Right kidney (tissue), 1 donor: ENCODE data around the gene SMIM45.
A peak's percentile ranks its signal among the peaks of the same experiment; 100 is the strongest.

Source experiments
- DNase-seq: peaks from one replicate; pipeline ENCODE4 v3.0.0-alpha.2; 2016

SMIM45 gene

DNA sequence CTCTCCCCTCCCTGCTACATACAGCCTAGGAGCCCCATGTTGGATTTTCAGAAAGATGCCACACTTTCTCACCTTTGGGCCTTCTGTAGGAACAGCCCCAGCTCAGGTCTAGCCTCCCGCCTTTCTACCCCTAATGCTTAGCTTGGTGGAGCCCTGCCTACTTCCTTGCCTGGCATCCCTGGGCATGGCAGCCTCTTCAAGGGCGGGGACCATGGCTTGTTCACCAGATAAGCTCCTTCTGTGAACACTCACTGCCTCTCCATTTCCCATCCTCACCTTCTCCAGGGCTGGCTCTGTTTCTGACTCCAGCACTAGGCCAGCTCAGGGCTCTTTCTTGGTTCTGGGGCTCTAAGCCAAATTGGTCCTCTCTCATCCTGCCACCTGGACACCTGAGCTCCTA is 18.7 kb downstream of the SMIM45 start:
- no peak for DNase-seq

DNA sequence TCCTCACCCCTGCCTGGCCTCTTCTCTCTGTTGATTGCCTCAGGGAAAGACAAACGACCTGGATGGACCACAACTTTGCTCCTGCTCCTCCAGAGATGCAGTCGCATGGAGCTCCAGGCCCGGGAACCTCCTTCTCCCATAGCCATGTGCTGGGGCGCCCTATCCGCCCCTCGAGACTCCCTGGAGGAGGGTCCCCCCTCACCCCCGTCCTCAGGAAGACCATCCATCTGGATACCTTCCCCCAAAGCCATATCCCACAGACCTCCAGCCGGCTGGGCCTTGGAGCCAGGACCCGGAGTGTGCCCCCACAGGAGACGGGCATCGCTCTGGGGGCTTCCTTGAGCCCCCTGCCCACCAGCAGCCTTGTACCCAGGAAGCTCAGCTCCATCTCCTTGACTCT is 19.5 kb downstream of the SMIM45 start:
- DNase-seq, result no peak

DNA sequence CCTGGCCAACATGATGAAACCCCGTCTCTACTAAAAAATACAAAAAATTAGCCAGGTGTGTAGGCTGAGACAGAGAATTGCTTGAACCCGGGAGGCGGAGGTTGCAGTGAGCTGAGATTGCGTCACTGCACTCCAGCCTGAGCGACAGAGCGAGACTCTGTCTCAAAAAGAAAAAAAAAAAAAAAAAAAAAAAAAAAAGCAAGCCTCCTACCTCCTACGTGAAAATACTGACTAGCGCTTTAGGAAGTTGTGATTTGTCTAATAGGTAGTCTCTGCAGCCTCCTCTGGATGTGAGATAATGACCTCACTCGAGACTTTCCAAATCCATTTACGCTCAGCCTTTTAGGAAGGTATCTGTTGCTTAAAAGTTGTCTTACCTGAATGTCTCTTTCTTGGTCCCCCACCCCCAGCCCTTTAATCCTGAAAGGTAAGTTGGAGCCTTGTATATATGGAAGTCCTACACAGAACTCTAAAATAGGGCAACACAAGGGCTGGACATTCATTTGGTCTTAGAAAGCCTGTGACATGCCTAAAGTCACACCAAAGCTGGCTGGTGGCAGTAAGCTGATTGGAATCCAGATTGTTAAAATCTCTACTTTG is 22.8 kb downstream of the SMIM45 start:
- DNase-seq, result no peak

DNA sequence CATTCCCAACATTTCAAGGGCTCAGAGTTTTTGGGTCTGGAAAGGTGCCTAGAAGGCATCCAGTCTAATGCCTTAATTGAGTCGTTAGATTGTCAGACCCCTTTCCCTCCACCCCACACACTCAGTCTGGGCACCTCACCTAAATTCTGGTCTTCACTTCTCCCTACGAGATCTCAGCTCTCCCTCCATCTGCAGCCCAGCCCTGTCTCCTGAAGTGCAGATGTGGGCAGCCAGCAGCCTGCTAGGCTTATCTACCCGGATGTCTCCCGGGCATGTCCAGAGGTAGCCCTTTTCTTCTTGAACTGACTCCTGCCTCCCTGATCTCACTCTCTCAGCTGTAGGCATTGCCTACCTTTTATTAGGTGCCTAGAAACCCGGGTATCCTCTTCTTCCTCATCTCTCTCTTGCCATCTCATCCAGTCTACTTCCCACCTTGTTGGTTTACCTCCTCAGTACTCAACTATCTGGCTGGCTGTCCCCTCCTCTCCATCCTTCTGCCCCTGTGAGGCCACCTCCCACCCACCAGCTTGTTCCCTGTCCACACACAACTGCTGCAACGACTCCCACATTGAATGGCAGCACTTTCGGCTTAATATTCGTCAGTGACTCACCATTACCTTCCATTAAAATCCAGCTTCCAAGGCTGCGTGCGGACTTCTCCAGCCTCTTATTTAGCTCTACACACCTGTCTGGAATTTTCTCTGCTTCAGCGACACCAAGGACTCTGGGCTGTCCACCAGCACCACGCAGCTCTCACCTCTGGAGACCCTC is 23.5 kb downstream of the SMIM45 start:
- no peak for DNase-seq

DNA sequence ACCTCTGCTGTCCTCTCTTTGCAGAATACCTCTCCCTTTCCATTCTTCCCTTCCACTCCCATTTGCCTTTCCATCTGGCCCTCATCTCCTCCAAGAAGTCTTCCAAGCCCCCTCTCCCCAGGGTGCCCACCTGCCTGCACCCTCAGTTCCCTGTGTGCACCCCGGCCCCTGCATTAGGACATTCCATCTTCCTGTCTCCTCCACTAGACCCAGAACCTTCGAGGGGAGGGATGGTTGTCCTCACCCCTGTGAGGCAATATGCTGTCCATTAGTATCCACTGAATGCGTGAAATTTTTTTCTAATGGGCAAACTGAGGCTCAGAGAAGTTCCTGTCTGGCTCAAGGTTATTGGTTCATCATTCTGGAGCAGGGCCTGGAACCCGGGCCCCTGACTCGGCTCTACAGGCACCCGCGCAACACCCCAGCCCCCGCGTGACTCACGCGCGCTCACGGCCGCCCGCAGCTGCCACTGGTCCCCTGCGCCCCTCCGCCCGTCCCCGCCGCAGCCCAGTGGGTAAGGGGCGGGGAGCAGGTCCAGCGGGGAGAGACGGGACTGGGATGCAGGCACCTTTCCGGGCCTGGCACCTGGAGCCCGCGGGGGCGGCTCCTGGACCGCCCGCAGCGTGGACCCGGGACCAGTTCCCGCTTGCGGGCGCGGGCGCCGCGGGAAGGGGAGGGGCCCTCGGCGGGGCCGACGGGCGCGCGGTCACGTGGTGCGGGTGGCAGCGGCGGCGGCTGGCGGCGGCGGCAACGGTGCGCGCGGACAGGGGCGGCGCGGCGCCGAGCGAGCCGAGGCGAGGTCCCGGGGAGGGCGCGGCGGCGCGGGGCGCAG is 24.3 kb downstream of the SMIM45 start:
- DNase-seq, result peak; percentile 68

DNA sequence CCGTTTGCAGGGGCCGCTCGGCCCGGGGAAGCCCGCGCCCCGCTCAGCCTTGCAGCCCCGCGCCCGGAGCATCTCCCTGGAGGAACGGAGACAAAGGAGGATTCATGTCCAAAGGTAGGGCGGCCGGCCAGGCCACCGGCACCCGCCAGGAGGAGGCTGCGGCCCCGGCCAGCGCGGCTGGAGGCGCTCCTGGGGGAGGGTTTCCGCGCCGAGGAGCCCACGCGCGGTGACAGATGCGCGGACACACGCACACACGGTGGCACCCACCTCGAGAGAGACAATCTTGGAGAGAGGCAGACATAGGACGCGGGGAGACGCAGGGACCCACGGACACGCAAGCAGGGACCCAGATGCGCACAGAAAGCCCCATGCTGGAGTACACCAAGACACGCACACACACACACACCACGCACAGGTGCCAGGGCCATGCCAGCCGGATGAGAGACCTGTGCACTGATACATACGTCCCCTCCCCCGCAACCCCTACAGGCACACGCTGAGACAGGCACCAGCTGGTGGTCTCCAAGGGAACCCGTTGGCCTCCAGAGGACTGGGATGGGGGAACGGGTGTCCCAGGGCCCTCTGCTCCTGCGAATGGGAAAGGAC is 25.1 kb downstream of the SMIM45 start:
- peak; percentile 64 for DNase-seq

DNA sequence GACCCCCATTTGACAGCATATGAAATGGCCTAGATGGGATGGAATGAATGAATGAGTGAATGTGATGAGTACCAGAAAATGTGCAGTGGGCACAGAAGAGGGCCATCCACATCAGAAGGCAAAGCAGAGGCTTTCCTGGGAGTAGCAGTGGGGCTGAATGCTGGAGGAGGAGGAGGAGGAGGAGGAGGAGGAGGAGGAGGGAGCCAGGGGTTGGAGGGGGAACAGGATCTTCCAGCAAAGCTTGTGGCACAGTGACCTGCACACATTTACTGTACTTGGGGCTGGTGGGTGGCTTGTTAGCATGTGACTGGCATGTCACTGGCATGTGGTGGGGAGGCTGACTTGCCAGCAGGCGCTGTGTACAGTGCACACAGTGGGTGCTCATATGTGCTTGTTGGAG is 26.8 kb downstream of the SMIM45 start:
- DNase-seq, result no peak

DNA sequence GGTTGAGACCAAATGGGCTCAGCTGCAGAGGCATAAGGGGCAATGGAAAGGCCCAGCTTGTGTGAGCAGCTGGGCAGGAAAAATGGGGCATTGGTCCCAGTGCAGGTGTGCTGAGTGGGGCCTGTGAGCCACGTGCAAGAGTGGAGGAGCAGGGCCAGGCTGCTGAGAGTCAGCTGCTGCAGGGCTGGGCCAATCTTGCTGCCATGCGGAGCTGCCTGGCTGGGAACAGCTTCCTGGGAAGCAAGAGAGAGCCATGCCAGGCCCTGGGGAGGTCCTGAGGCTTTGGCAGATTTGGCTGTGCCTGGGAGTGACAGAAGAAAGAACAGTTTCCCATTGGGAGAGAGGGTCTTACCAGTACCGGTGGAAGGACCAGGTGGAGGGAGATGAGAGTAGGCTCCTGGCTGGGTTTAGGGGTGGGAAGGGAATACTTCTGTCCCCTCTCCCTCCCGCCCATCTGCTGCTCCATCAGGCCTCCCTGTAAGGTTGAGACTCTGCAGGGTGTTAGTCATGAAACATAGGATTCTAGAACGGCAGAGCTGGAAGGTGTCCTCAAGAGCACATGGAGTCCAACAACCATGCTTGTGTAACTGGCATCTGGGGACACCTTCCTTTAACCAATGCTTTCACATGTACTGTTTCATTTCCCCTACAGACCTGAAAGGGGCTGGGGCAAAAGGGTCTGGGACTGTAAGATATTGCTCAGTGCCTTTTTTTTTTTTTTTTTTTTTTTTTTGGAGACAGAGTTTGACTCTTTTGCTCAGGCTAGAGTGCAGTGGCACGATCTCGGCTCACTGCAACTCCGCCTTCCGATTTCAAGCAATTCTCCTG is 27.7 kb downstream of the SMIM45 start:
- DNase-seq, result no peak

DNA sequence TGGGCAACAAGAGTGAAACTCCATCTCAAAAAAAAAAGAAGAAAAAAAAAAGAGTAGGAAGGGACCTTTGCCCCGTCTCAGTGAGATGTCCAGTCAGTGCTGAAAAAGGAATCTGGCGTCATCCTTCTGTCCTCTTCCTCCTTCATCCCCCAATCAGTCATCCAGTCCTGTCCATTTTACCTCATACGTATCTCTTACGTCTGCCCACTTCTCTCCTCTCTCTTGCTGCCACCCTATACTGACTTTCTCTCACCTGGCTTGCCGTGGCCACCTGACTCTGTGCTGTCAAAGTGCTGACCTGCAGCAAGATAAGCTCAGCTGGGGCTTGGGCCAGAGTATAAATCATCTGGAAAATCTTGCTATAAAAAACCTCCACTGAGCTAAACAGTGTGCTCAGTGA is 30.9 kb downstream of the SMIM45 start:
- DNase-seq, result no peak

DNA sequence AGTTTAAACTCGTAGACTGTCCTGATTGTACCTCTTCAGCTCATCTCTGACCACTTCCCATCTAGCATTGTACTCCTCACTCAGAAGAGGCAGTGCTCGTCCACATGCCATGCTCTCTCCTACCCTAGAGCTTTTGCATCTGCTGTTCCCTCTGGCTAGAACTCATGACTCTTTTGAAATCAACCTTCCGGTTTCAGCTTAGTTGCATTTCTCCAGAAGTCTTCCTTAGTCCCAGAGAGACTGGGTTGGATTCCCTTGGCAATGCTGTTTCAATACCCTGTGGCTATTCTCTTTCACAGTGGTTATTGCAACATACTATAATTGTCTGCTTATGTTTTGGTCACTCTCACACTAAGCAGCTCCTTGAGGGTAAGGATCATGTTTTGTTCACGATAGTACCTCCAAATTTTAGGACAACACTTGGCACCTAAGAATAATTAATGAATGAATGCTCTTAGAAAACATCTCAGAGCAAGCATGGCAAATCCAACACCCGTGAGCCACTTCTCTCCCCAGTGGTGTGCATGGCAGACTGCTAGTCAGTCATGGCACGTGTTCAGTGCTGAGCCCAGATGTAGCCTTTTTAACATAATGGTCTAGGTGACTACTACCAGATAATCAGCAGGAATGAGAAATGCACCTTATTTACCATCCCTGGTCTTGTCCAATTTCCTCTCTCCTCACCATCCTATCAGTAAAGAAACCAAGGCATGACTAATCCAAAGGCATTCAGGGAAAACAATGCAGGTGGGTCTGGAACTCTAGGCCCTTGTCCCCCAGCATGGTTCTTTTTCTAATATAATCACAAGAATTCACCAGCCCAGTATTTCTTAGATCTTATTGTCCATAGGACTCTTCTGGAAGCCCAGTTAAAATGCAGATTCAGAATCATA is 31.8 kb downstream of the SMIM45 start:
- DNase-seq, result no peak

DNA sequence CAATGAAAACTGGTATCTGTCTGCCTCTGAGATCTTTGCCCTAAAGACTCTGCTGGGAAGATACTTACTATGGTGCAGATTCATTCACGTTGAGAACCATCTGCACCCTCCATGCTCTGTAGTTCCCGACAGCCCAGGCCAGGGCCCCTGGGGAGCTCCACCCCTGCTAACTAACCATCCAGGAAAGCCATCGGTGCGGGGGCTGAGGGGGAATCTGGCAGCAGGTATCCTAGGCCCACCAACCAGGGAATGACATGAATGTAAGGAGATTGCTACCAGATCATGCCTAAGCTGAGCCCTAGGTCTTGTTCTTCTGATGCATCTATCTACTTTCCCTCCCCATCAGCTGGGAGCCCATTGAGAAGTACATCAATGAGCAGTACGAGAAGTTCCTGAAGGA is 35.3 kb downstream of the SMIM45 start:
- no peak for DNase-seq

DNA sequence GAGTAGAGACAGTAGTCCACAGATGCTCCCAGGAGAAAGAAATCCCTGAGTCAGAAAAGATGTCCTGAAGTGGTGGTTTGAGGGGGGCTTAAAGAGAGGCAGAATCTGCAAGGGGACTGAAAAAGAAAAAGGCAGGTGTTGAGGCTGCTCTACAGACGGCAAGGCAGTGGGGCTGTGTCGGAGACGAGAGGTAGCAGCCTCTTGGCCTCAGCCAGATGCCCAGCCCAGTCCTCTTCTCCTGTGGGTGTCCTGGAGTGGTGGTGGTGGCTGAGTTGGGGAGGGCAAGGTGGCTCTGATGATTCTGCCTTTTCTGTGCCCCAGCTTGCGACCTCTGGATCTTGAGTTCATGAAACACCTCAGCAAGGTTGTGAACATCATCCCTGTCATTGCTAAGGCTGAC is 37.3 kb downstream of the SMIM45 start:
- no peak for DNase-seq

DNA sequence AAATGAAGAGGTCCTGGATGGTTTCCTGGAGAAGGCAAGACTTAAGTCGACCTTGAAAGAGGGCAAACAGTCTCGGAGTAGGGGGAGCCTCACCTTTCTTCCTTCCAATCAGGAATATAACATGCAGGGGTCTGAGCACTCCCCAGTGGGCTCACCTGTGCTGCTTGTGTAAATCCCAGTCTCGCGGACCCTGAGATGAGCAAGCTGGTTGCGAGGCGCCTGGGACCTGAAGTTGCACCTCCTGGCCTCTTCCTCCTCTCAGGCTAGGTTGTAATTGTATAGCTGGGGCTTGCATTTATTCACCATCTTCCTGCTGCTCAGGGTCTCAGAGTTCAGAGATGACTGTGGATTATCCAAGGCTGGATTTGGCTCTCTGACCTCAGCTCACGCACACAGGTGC is 39.2 kb downstream of the SMIM45 start:
- DNase-seq, result no peak

DNA sequence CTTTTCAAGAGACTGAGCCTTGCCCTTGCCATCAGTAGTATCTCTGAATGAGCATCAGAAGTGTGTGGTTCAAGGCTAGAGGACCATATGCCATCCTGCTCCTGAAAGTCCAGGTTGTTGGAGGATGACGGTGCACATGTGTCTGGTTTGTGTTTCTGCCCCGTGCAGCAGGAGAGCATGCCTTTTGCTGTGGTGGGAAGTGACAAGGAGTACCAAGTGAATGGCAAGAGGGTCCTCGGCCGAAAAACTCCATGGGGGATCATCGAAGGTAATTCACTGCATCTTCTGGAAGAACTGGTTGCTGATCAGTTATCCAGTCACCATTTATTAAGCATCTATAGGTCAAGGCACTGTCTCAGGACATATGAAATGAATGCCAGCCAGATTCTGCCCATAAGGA is 40.5 kb downstream of the SMIM45 start:
- DNase-seq, result no peak

DNA sequence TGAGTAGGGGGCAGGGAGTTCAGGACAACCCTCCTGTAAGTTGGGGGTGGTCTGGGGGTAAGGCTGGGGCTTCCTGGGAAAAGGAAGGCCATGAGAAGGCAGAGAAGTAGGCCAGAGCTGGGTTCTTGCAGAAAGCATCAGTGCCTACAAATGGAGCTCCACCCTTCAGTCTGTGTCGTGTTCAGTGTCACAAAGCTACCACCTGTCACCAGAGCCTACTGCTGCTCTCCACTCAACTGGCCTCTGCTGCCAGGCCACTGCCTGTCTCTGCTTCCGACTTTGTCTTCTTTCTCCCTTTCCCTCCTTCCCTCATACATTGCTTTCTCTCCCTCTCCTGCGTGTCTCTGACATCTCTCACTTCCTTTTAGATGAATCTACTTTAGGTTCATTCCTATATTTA is 43.3 kb downstream of the SMIM45 start:
- no peak for DNase-seq

DNA sequence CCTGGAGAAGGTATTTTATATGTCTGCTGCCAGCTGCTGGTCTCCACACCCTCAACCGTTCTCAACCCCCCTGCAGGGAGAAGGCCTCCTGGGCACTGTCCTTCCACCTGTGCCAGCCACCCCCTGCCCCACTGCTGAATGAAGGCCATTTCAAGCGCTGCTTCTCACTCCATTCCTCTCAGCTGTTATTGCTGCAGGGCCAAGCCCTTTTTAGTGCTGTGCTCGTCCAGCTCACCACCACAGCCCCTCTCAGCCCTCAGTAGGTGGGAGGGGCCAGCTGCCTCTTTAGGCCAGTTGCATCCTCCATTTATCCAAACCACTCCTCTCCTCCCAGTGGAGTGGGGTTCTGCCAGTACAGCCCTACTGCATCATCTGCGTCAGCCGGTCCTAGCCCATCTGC is 44.9 kb downstream of the SMIM45 start:
- no peak for DNase-seq

DNA sequence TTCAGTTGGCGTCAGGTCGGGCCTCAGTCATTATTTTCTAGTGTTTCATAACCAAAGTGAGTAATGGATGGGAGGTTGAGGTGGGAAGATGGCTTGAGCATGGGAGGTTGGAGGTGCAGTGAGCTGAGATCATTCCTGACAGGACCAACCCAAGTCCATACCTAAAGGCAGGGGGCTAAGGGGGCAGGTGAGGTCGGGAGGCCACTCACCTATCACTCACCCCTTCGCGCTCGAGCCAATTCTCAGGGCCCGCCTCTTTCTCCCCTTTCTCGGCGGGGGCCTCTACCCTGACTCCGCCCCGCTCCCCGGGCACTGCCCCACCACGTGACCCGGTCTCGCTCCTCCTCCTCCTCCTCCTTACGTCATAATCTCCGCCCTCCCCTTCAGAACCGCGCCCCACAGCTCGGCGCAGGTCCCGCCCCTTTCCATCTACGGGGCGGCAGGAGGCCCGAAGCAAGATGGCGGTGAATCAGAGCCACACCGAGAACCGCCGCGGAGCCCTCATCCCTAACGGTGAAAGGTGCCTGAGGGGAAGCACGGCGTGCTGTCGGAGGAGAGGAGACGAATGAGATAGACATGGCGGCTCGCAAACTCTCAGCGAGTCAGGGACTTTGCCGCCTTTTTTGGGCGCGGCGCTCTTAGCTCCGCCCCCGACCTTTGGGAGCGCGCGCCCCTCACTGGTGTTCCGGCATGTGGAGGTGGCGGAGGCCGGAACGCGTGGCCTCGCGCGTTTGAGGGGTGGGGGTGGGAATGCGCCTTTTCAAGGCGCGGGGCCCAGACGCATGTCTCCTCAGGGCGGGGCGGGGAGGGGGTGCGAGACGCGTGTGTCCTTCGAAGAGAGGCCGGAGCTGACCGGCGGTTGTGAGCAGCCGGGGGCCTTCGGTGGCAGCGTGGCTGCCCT is 46.7 kb downstream of the SMIM45 start, which contains the start of gene WBP2NL:
Gene WBP2NL, plus strand, starts transcription at position 428 of the 901 bp plus-strand sequence. Its CDS starts 31 bp downstream, at position 459.
- DNase-seq, result peak; percentile 83

DNA sequence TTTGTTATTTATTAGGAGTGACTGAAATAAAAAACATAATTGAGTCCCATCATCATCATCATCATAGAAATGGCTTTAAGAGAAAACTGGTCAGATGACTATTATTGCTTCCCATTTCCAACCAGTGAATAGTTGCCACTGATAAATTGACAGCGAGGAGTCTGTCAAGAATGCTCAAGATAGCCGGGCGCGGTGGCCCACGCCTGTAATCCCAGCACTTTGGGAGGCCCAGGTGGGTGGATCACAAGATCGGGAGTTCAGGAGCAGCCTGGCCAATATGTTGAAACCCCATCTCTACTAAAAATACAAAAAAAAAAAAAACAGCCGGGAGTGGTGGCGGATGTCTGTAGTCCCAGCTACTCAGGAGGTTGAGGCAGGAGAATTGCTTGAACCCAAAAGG is 48.5 kb downstream of the SMIM45 start:
- DNase-seq, result no peak

DNA sequence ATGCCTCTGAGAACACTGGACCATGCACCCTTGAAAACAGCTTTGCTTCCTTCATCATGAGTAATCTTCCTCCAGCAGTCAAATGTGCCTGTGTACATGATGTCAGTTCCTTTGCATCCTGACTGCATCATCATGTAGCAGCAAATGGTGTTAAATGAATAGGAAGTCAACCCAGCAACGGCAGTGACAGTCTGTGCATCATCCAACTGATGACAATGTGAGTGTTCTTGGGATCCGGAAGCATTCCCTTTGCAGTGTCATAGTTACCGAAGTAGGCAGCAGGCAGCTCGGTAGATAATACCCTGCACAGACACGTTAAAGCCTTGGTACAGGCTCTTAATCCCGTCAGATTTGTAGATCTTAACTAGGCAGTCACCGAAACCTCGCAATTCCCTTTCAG is 49.2 kb downstream of the SMIM45 start:
- DNase-seq, result no peak

DNA sequence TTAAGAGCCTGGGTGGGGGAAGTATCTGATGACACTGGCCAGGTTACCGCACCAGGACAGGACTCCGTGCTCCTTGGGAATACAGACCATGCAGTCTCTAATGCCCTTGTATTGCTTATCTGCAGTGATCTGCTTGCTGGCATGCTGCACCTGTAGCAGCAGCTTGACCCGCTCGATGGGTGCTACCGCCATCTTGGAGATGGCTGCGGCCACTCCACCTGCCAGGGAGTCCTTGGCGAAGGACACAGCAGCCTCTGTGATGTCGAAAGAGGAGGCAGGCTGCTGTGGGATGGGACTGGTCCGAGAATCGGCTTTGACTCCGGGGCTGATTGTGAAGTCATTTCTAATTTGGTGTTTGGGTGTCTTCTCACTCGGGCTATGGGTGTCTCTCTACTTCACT is 49.8 kb downstream of the SMIM45 start:
- no peak for DNase-seq
